ENCODE results near the gene ACER1.
"Not testable (repeated sequence)": the region's sequence is repeated elsewhere in the genome, so short reads cannot be mapped to it uniquely, and the experiment has no call there.

Gene ACER1, protein sequence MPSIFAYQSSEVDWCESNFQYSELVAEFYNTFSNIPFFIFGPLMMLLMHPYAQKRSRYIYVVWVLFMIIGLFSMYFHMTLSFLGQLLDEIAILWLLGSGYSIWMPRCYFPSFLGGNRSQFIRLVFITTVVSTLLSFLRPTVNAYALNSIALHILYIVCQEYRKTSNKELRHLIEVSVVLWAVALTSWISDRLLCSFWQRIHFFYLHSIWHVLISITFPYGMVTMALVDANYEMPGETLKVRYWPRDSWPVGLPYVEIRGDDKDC

GRCh38 chr19:6333439-6333838 is at the start of gene ACER1:
TSS of gene ACER1 (minus strand) at chr19:6333612. CDS start at chr19:6333551, 61 bp downstream.
- no peak for DNase-seq

GRCh38 chr19:6383188-6383587 is 49.8 kb upstream of the ACER1 start:
- no peak for DNase-seq

GRCh38 chr19:6381030-6381750 is 47.8 kb upstream of the ACER1 start:
- DNase-seq = no peak

GRCh38 chr19:6379744-6380143 is 46.3 kb upstream of the ACER1 start:
- DNase-seq = no peak

- no peak for DNase-seq
Observed at GRCh38 chr19:6378486-6378885, 45.1 kb upstream of the ACER1 start.

GRCh38 chr19:6378041-6378440 is 44.6 kb upstream of the ACER1 start:
- no peak for DNase-seq

- DNase-seq = no peak
Observed at GRCh38 chr19:6376512-6377190, 43.2 kb upstream of the ACER1 start.

GRCh38 chr19:6375411-6376010 is 42.1 kb upstream of the ACER1 start, which contains the start of gene PSPN:
TSS of gene PSPN (minus strand) at chr19:6375933. CDS start at chr19:6375849, 84 bp downstream.
- no peak for DNase-seq

GRCh38 chr19:6374711-6375410 is 41.4 kb upstream of the ACER1 start:
- DNase-seq = no peak

- DNase-seq = no peak
Observed at GRCh38 chr19:6374161-6374709, 40.8 kb upstream of the ACER1 start.

DNA sequence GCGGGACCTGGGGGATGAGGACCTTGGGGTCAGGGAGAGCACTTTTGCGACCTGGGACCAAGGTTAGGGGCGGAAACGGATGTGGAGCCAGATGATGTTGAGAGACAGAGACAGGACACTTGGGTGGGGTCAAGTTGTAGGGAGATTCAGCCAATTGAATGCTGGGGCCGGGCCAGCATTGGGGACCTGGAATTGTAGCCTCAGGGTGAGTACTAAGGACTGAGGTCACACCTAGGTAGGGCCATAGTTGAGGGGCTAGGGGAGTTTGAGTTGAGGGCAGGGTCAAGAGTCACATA is 40.3 kb upstream of the ACER1 start:
- DNase-seq = no peak

DNA sequence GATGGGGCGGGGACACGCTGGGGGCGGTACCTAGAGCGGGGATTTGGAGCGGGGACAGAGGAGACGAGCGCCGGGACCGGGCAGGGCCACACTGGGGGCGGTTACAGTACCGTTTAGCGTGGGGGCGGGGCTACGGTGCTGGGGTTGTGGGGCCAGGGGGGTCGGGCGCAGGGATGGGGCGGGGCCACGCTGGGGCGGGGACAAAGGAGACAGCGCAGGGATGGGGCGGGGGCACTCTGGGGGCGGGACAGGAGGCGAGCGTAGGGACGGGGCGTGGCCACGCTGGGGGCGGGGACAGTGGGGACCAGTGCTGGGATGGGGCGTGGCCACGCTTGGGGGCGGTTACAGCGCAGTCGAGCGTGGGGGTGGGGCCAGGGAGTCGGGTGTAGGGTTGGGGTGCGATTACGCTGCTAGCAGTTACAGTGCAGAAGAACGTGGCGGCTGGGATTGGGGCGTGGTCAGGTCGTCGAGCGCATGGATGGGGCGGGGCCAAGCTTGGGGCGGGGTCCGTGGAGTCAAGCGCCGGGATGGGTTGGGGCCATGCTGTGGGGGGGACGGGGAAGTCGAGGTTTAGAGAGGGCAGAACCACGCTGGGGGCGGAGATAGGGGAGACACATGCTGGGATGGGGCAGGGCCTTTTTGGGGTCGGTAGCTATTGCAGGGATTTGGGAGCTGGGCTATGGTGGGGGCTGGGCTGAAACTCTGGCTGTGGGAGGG is 39.8 kb upstream of the ACER1 start:
- DNase-seq = peak; percentile 94

GRCh38 chr19:6372594-6373095 is 39.2 kb upstream of the ACER1 start, which contains the start of gene ALKBH7:
TSS of gene ALKBH7 (plus strand) at chr19:6372794. CDS start at chr19:6372821, 27 bp downstream.
- DNase-seq = peak; percentile 99

DNA sequence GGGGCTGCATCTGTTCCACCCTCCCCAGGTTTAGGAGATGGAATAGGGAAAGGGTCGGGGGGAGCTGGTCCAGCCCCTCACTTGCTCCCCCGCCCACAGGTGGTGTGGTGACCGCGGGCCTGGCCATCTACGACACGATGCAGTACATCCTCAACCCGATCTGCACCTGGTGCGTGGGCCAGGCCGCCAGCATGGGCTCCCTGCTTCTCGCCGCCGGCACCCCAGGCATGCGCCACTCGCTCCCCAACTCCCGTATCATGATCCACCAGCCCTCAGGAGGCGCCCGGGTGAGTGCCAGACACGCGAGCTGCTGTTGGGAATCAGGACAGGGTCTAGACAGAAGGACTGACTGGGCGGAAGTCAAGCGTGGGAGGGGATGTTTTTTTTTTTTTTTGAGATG is 30.9 kb upstream of the ACER1 start:
- no peak for DNase-seq

DNA sequence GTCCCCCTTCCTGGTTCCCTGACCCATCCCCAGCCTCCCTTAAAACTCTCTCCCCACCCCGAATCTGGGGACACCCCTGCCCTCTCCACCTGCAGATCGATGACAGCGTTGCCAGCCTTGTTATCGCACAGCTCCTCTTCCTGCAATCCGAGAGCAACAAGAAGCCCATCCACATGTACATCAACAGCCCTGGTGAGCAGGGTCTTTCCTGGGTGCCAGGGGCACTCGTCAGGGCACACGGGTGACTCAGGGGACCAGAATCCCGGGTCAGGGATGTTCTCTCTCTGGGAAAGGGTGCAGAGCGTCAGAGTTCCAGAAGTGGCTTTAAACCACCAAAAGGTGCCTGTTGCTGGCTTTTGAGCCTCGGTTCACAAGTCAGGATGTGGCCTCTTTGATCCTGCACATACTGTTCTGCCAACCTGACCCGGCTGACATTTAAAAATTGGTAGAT is 29.0 kb upstream of the ACER1 start:
- DNase-seq = no peak

GRCh38 chr19:6362027-6362350 is 28.6 kb upstream of the ACER1 start:
- no peak for DNase-seq

GRCh38 chr19:6360857-6361216 is 27.4 kb upstream of the ACER1 start:
- not testable (repeated sequence) for DNase-seq

DNA sequence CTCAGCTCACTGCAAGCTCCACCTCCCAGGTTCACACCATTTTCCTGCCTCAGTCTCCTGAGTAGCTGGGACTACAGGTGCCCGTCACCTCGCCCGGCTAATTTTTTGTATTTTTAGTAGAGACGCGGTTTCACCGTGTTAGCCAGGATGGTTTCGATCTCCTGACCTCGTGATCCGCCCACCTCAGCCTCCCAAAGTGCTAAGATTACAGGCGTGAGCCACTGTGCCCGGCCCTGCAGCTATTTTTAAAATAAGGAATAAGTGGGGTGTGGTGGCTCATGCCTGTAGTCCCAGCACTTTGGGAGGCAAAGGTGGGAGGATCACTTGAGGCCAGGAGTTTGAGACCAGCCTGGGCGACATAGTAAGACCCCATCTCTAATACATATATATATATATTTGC is 27.0 kb upstream of the ACER1 start:
- DNase-seq = not testable (repeated sequence)

DNA sequence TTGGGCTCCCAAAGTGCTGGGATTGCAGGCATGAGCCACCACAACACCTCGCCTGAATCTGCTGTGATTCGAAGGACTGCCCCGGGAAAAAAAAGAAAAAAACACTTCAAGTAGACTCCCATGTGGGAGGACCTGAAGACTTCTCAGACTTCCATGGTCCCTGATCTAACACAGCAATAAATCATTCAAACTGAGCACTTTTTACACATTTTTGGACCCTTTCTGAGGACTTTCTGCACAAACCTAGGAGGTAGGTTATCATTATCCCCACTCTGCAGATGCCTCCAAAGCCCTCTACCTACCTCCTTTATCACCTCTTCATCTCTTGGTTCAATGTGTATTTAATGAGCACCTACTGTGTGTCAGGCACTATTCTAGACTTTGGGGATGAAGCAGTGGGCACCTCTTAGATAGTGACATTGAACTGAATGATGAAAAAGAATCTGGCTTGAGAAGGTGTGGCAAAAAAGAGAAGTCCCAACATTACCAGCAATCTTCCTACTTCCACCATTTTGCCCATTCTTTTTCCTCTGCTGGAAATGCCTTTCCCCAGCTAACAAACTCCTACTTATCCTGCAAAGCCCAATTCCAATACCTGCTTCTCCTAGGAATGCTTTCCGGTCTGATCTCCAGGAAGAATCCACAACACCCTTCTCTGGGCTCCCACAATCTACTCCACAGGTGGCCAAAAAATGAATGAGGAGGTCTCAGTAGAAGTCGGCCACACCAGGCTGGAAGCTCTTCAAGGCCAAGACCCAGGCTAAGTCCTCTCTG is 26.3 kb upstream of the ACER1 start:
- no peak for DNase-seq

DNA sequence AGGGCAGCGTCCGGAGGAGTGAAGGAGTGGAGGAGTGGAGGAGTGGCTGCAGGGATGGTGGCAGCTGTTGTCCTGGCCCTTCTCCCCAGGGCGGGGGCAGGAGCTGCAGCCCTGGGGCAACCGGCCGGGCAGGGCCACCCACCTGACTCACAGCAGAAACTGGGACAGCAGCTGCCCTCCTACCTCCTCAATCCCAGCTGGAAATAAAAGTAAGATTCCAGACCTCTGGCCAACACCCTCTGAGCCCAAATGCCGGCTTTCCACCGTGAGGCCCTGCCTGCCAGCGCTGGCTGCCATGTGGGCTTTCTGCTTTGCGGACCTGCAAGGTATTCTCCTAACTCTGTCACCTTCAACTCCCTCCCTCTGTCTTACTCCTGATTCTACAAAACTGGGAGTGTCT is 24.6 kb upstream of the ACER1 start:
- no peak for DNase-seq

DNA sequence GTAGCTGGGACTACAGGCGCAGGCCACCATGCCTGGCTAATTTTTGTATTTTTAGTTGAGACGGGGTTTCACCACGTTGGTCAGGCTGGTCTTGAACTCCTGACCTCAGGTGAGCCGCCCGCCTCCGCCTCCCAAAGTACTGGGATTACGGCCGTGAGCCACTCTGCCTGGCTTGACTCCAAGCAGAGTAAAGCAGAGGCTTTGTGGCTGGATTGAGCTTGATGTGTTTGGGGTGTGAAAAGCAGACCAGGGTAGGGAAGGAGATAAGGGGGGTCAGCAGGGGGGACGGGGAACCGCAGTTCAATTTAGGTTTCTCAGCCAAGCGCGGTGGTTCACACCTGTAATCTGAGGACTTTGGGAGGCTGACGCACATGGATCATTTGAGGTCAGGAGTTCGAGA is 23.8 kb upstream of the ACER1 start:
- DNase-seq = no peak
